HCT116 (cell line): ENCODE results near the gene SPATA2L. TPM values are rescaled to one million over a fixed set of nuclear protein-coding genes. Genes with fewer than 3 reads are reported as not detected.

ENCODE experiments used
- ATAC-seq: fragments of 200-7000 bp; cut with Tn5 transposase; 2 replicates; pipeline ENCODE4 v1.9.1; 2020; ENCODE audit warnings: mild to moderate bottlenecking, moderate library complexity
- BruUV-seq: library from RNA; stranded (reverse); fragments of 400-500 nt; replicated peaks from 2 replicates; lab custom pipeline; 2021; lab: Mats Ljungman, UMichigan
- CTCF ChIA-PET: fragments of 300-600 bp; sonication (Branson Sonifier 250); formaldehyde crosslinking; loops from one replicate; lab custom pipeline; 2021; ENCODE audit warnings: antibody characterized with exemption; lab: Charles Lee
- POLR2A ChIA-PET: fragments of 300-600, 350-600 bp; sonication (Branson Sonifier 250); formaldehyde crosslinking; loops from one replicate; lab custom pipeline; 2021; ENCODE audit warnings: antibody characterized with exemption; lab: Charles Lee
- RAD21 ChIA-PET, 2 experiments: fragments of 300-600 bp; sonication (Branson Sonifier 250); formaldehyde crosslinking; loops; one replicate each; lab custom pipeline; 2023; ENCODE audit warnings: low total read pairs in 2 of 2; ENCODE audit not compliant: uncharacterized antibody in 2 of 2, unreplicated experiment in 2 of 2, low non-redundant PET in 1 of 2; lab: Charles Lee
- DNase-seq: peaks from one replicate; pipeline ENCODE4 v3.0.0-alpha.2; 2010; ENCODE audit warnings: low read depth, low spot score
- H2AFZ ChIP-seq: fragments of 200-600 bp; shearing (Covaris generic), sonication (generic); 2 replicates; pipeline ENCODE4 v1.6.1; 2017; ENCODE audit warnings: low read depth, mixed run types, mixed read lengths, antibody characterized with exemption, low read length; ENCODE audit not compliant: poor library complexity, severe bottlenecking
- H3K27ac ChIP-seq: 2 replicates; pipeline ENCODE4 v1.5.1; 2012; ENCODE audit warnings: low read depth, low read length
- H3K27me3 ChIP-seq: fragments of 200-600 bp; sonication (generic); 2 replicates; pipeline ENCODE4 v1.6.1; 2016; ENCODE audit warnings: mixed run types, low read length, mixed read lengths; ENCODE audit not compliant: insufficient read depth
- H3K36me3 ChIP-seq, 2 experiments: fragments of 200-500 bp in 1 of 2; fragments of 200-600 bp in 1 of 2; sonication (Bioruptor generic) in 1 of 2; sonication (generic) in 1 of 2; 2 replicates each; pipeline versions ENCODE4 v1.5.1 to v1.6.1; 2014 to 2016; ENCODE audit warnings: low read length in 2 of 2, inconsistent platforms in 1 of 2, mixed read lengths in 1 of 2, mixed run types in 1 of 2; ENCODE audit not compliant: insufficient read depth in 2 of 2, control insufficient read depth in 1 of 2
- H3K4me1 ChIP-seq, 2 experiments: fragments of 200-600 bp in 1 of 2; sonication (generic) in 1 of 2; 2 replicates each; pipeline versions ENCODE4 v1.5.1 to v1.6.1; 2012 to 2017; ENCODE audit warnings: low read length in 2 of 2, inconsistent platforms in 1 of 2, mild to moderate bottlenecking in 1 of 2, mixed read lengths in 1 of 2, mixed run types in 1 of 2, moderate library complexity in 1 of 2; ENCODE audit not compliant: insufficient read depth in 2 of 2, control insufficient read depth in 1 of 2
- H3K4me2 ChIP-seq: fragments of 200-600 bp; sonication (generic); 2 replicates; pipeline ENCODE4 v1.6.1; 2017; ENCODE audit warnings: mixed run types, low read length, mixed read lengths
- H3K4me3 ChIP-seq, 2 experiments: fragments of 200-600 bp in 1 of 2; sonication (generic) in 1 of 2; replicated peaks in 1 of 2; 2 replicates each; pipeline ENCODE4 v1.5.1; 2011 to 2016; ENCODE audit warnings: low read length in 2 of 2, control low read depth in 1 of 2, low read depth in 1 of 2, mild to moderate bottlenecking in 1 of 2, mixed read lengths in 1 of 2, mixed run types in 1 of 2
- H3K79me2 ChIP-seq: fragments of 200-600 bp; sonication (generic); 2 replicates; pipeline ENCODE4 v1.6.1; 2017; ENCODE audit warnings: mild to moderate bottlenecking, mixed run types, low read length, moderate library complexity, mixed read lengths; ENCODE audit not compliant: insufficient read depth
- H3K9ac ChIP-seq: fragments of 200-600 bp; sonication (generic); 2 replicates; pipeline ENCODE4 v1.6.1; 2016; ENCODE audit warnings: low read length, mixed read lengths
- H3K9me2 ChIP-seq: fragments of 200-600 bp; sonication (generic), shearing (Covaris generic); 2 replicates; pipeline ENCODE4 v1.6.1; 2017; ENCODE audit warnings: mixed run types, mild to moderate bottlenecking, moderate library complexity; ENCODE audit not compliant: insufficient read depth
- H3K9me3 ChIP-seq, 2 experiments: fragments of 200-500 bp in 1 of 2; fragments of 200-600 bp in 1 of 2; sonication (Bioruptor generic) in 1 of 2; sonication (generic) in 1 of 2; 2 replicates each; pipeline ENCODE4 v1.6.1; 2014 to 2017; ENCODE audit warnings: low read length in 2 of 2, mixed read lengths in 2 of 2, inconsistent platforms in 1 of 2, low read depth in 1 of 2, mild to moderate bottlenecking in 1 of 2, mixed run types in 1 of 2, moderate library complexity in 1 of 2; ENCODE audit not compliant: control insufficient read depth in 1 of 2, insufficient read depth in 1 of 2
- H4K20me1 ChIP-seq: fragments of 200-600 bp; sonication (generic), shearing (Covaris generic); 2 replicates; pipeline ENCODE4 v1.6.1; 2017; ENCODE audit warnings: mixed run types, mild to moderate bottlenecking, moderate library complexity; ENCODE audit not compliant: insufficient read depth
- CBX3 ChIP-seq: IDR thresholded peaks from 2 replicates; pipeline ENCODE4 v1.6.1; 2012; ENCODE audit warnings: low read depth
- CEBPB ChIP-seq: IDR thresholded peaks from 2 replicates; pipeline ENCODE4 v1.6.1; 2012; ENCODE audit warnings: low read depth
- EGR1 ChIP-seq: IDR thresholded peaks from 2 replicates; pipeline ENCODE4 v1.6.1; 2012; ENCODE audit warnings: low read depth
- ELF1 ChIP-seq: IDR thresholded peaks from 2 replicates; pipeline ENCODE4 v1.6.1; 2012; ENCODE audit warnings: low read depth, borderline replicate concordance
- EZH2phosphoT487 ChIP-seq: fragments of 200-600 bp; IDR thresholded peaks from 2 replicates; pipeline ENCODE4 v1.6.1; 2018; ENCODE audit warnings: antibody characterized with exemption, borderline replicate concordance
- FOSL1 ChIP-seq: IDR thresholded peaks from 2 replicates; pipeline ENCODE4 v1.6.1; 2012; ENCODE audit warnings: low read depth
- JUND ChIP-seq: IDR thresholded peaks from 2 replicates; pipeline ENCODE4 v1.6.1; 2012
- POLR2A ChIP-seq: IDR thresholded peaks from 2 replicates; pipeline ENCODE4 v1.7.0; 2011; ENCODE audit warnings: borderline replicate concordance; ENCODE audit not compliant: insufficient read depth, insufficient read length; ENCODE audit errors: extremely low read depth
- POLR2AphosphoS5 ChIP-seq: IDR thresholded peaks from 2 replicates; pipeline ENCODE4 v1.6.1; 2011; ENCODE audit warnings: mild to moderate bottlenecking, low read depth, low read length, moderate library complexity
- RAD21 ChIP-seq: IDR thresholded peaks from 2 replicates; pipeline ENCODE4 v1.6.1; 2012; ENCODE audit warnings: low read depth, mild to moderate bottlenecking
- SRF ChIP-seq: IDR thresholded peaks from 2 replicates; pipeline ENCODE4 v1.6.1; 2012; ENCODE audit warnings: low read depth
- TCF7L2 ChIP-seq: IDR thresholded peaks from 2 replicates; pipeline ENCODE4 v1.7.0; 2011; ENCODE audit warnings: borderline replicate concordance, inconsistent platforms; ENCODE audit not compliant: insufficient read depth, insufficient read length; ENCODE audit errors: extremely low read depth
- ZFX ChIP-seq: fragments of 450-650 bp; IDR thresholded peaks from 2 replicates; pipeline ENCODE4 v1.6.1; 2017
- ZNF274 ChIP-seq: fragments of 200-500 bp; sonication (Bioruptor generic); IDR thresholded peaks from 2 replicates; pipeline ENCODE4 v1.6.1; 2014; ENCODE audit warnings: mild to moderate bottlenecking, low read depth, low read length, inconsistent platforms
- intact Hi-C: fragments of 100-400 bp; cut with micrococcal nuclease; formaldehyde crosslinking; loops from 2 replicates; pipeline ENCODE4 v1.10.0; 2022
- total RNA-seq: library from RNA; stranded (reverse); gene quantifications from one replicate; pipeline ENCODE4 v1.2.1, GENCODE V29; 2021; ENCODE audit not compliant: unreplicated experiment
- TF ChIP-seq, protein P1 (sequence below), 3 experiments: fragments of 200-600 bp in 1 of 3; sonication (generic) in 1 of 3; IDR thresholded peaks in 2 of 3; conservative IDR thresholded peaks in 1 of 3; 2 replicates each; pipeline ENCODE4 v1.5.1; 2012 to 2017; ENCODE audit warnings: low read depth in 2 of 3, low read length in 2 of 3, antibody characterized with exemption in 1 of 3, borderline replicate concordance in 1 of 3, control low read depth in 1 of 3, mild to moderate bottlenecking in 1 of 3, mixed read lengths in 1 of 3, mixed run types in 1 of 3, moderate library complexity in 1 of 3; ENCODE audit not compliant: insufficient read depth in 1 of 3
- TF ChIP-seq, protein P2 (sequence below): IDR thresholded peaks from 2 replicates; pipeline ENCODE4 v1.6.1; 2012

Gene SPATA2L
- total RNA-seq, 1 experiment from 2014 or later: 50.5 TPM

DNA sequence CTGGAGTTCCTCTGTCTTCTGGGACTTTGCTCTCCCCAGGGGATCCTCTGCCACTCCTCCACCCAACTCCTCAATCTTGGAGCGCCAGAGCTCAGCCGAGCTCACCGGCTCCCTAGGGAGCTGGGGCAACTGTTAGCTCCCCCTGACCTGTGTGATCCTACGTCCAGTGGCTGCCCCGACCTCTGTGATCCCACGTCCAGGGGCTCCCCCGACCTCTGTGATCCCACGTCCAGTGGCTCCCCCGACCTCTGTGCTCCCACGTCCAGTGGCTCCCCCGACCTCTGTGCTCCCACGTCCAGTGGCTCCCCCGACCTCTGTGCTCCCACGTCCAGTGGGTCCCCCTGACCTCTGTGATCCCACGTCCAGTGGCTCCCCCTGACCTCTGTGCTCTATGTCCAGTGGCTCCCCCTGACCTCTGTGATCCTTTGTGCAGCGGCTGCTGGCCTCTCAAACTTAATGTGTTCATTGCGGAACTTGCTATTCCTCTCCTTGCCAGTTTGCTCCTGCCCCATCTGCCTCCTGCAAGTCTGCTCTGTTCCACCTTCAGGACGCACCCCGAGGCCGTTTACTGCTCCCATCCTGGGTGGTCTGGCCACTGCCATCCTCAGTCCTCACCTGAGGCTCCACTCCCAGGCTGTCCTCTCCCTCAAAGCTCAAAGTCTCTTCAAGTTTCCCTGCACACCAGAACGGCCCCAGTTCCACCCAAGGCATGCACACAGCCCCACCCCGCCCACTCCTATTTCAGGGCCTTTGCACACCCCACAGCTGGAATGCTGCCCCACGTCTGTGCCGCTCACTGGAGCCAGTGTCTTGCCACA lies 16.4 kb upstream of the SPATA2L start:
- H2AFZ ChIP-seq: no peak overlapping the region
- H3K9me3 ChIP-seq: no peaks in the 10 kb centered on the region
- ChIA-PET POLR2A (interaction anchor here (2.0 kb wide), 1 partner anchor 12 kb away, joined by 7 read pairs; no protein-coding TSS in a partner anchor), RAD21 (no interaction called here), CTCF (no interaction called here)
- intact Hi-C loops: no loop called here
- no peak for TF ChIP-seq POLR2A
- no peak for TF ChIP-seq ELF1
- no peak for TF ChIP-seq EGR1
- TF ChIP-seq POLR2AphosphoS5: peak; percentile 37
- H3K4me1 ChIP-seq: peaks cover 20 to 68% of the 10 kb centered on the region in 2 experiments
- no peaks in the 10 kb centered on the region for H3K27me3 ChIP-seq
- H3K27ac ChIP-seq: no peak overlapping the region; the same call in 1 of the 2 replicates
- peaks cover 40% of the 10 kb centered on the region for H3K79me2 ChIP-seq
- H3K9me2 ChIP-seq: no peaks in the 10 kb centered on the region
- no peak overlapping the region for H3K4me3 ChIP-seq
- peak overlapping the region; percentile 86; the same call in 1 of the 2 replicates for H3K4me2 ChIP-seq
- peaks cover 3% of the 10 kb centered on the region; the same call in 1 of the 2 replicates for H4K20me1 ChIP-seq
- H3K36me3 ChIP-seq: peaks cover 9 to 27% of the 10 kb centered on the region in 2 experiments
- no peak overlapping the region for H3K9ac ChIP-seq
- DNase-seq (no peak), ATAC-seq (no peak)
- no TSS peak for BruUV-seq

DNA sequence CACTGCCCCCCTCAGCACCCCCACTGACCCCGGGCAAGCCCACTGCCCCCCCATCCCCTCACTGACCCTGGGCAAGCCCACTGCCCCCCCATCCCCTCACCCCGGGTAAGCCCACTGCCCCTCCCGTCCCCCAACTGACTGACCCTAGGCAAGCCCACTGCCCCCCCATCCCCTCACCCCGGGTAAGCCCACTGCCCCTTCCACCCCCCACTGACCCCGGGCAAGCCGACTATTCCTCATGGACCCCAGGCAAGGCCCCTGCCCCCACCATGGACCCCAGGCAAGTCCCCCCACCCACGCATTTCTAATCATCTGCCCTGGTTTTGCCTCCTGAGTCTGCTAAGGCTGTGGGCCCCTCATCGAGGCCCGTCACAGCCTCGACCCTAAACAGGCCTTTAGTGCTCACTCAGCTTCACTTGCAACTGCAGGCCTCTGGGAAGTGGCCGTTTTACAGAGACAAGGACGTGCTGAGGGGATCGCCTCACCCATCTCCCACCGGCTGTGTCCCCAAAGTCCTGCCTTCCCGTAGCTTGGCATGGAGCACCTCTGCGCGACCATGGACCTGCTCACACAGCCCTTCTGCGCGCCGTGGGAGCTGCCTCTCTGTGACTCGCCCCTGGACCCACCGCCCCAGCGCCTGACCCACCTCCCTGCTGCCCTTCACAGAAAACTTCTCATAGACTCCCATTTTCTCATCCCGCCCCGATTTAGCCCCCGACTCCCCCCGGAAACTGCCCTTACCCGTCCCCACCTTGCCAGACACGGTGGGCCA lies 15.6 kb upstream of the SPATA2L start:
- Histone ChIP-seq H3K4me3 (no peak overlapping the region), H3K4me1 (peaks cover 18 to 65% of the 10 kb centered on the region in 2 experiments), H2AFZ (no peak overlapping the region), H3K79me2 (peaks cover 40% of the 10 kb centered on the region), H3K36me3 (peaks cover 9 to 27% of the 10 kb centered on the region in 2 experiments), H3K9me2 (no peaks in the 10 kb centered on the region), H4K20me1 (no peaks in the 10 kb centered on the region), H3K27ac (no peak overlapping the region; the same call in 1 of the 2 replicates), H3K27me3 (no peaks in the 10 kb centered on the region), H3K9me3 (no peaks in the 10 kb centered on the region), H3K4me2 (no peak overlapping the region), H3K9ac (no peak overlapping the region)
- intact Hi-C loops: no loop called here
- CTCF ChIA-PET: interaction anchor here (1.3 kb wide), 1 partner anchor 13 kb away, joined by 3 read pairs; no protein-coding TSS in a partner anchor
- RAD21 ChIA-PET: no interaction called here
- DNase-seq (no peak), ATAC-seq (no peak)
- POLR2A ChIA-PET: interaction anchor here (2.0 kb wide), 1 partner anchor 11 kb away, joined by 7 read pairs; no protein-coding TSS in a partner anchor
- no TSS peak for BruUV-seq
- TF ChIP-seq JUND: no peak
- no peak for TF ChIP-seq EGR1
- no peak for TF ChIP-seq EZH2phosphoT487
- no peak for TF ChIP-seq ZNF274
- TF ChIP-seq ZFX: no peak
- TF ChIP-seq, protein P1, sequence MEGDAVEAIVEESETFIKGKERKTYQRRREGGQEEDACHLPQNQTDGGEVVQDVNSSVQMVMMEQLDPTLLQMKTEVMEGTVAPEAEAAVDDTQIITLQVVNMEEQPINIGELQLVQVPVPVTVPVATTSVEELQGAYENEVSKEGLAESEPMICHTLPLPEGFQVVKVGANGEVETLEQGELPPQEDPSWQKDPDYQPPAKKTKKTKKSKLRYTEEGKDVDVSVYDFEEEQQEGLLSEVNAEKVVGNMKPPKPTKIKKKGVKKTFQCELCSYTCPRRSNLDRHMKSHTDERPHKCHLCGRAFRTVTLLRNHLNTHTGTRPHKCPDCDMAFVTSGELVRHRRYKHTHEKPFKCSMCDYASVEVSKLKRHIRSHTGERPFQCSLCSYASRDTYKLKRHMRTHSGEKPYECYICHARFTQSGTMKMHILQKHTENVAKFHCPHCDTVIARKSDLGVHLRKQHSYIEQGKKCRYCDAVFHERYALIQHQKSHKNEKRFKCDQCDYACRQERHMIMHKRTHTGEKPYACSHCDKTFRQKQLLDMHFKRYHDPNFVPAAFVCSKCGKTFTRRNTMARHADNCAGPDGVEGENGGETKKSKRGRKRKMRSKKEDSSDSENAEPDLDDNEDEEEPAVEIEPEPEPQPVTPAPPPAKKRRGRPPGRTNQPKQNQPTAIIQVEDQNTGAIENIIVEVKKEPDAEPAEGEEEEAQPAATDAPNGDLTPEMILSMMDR (IDR thresholded peaks at IDR 0.05 in 2 of 3, conservative IDR thresholded peaks at IDR 0.05 in 1 of 3; ENCODE audit: borderline replicate concordance in 1 of 3, insufficient read depth in 1 of 3, low read depth in 2 of 3, low read length in 2 of 3): no peak
- no peak for TF ChIP-seq RAD21
- no peak for TF ChIP-seq TCF7L2
- no peak for TF ChIP-seq POLR2A
- no peak for TF ChIP-seq FOSL1
- TF ChIP-seq SRF: no peak
- TF ChIP-seq, protein P2, sequence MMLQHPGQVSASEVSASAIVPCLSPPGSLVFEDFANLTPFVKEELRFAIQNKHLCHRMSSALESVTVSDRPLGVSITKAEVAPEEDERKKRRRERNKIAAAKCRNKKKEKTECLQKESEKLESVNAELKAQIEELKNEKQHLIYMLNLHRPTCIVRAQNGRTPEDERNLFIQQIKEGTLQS: no peak
- no peak for TF ChIP-seq CEBPB
- TF ChIP-seq CBX3: no peak
